Esophagus squamous epithelium (tissue), 5 donors: ENCODE data around the gene POLH. TPM values are rescaled to one million over a fixed set of nuclear protein-coding genes. Genes with fewer than 3 reads are reported as not detected.
A peak's percentile ranks its signal among the peaks of the same experiment; 100 is the strongest.
"Not testable (repeated sequence)": the region's sequence is repeated elsewhere in the genome, so short reads cannot be mapped to it uniquely, and the experiment has no call there.

Source experiments
- DNase-seq: peaks from one replicate; lab custom pipeline; 2025; lab: John Stamatoyannopoulos, UW
- H3K27ac ChIP-seq, 4 donors: fragments of 200-600 bp; sonication (generic); one replicate each; pipeline ENCODE4 v1.5.1; 2016 to 2019; ENCODE audit warnings: mild to moderate bottlenecking in 1 of 4
- H3K27me3 ChIP-seq, 4 donors: fragments of 200-600 bp; sonication (generic); 1 replicate in 3 of 4; 2 replicates in 1 of 4; pipeline versions ENCODE4 v1.5.1 to v1.6.0; 2017 to 2021; ENCODE audit warnings: antibody characterized with exemption in 1 of 4
- H3K36me3 ChIP-seq, 3 donors: fragments of 200-600 bp; sonication (generic); one replicate each; pipeline ENCODE4 v1.5.1; 2016 to 2019
- H3K4me1 ChIP-seq, 3 donors: fragments of 200-600 bp; sonication (generic); one replicate each; pipeline ENCODE4 v1.5.1; 2017 to 2019
- H3K4me3 ChIP-seq, 4 donors: fragments of 200-600 bp; sonication (generic); 1 replicate in 3 of 4; 2 replicates in 1 of 4; pipeline ENCODE4 v1.5.1; 2016 to 2019; ENCODE audit warnings: mild to moderate bottlenecking in 2 of 4, moderate library complexity in 1 of 4
- H3K9me3 ChIP-seq, 3 donors: fragments of 200-600 bp; sonication (generic); one replicate each; pipeline ENCODE4 v1.5.1; 2016 to 2019
- CTCF ChIP-seq, 6 experiments: fragments of 450-650 bp in 4 of 6; fragments of 200-600 bp in 2 of 6; sonication (generic) in 2 of 6; IDR thresholded peaks; one replicate each; pipeline ENCODE4 v1.5.1; 2016 to 2019; ENCODE audit warnings: antibody characterized with exemption in 6 of 6, mild to moderate bottlenecking in 4 of 6, moderate library complexity in 4 of 6
- POLR2A ChIP-seq, 4 donors: fragments of 450-650 bp; IDR thresholded peaks; one replicate each; pipeline ENCODE4 v1.6.1; 2017; ENCODE audit warnings: antibody characterized with exemption in 4 of 4, mild to moderate bottlenecking in 4 of 4, moderate library complexity in 3 of 4
- WGBS, 2 donors: methylation state at CpG; one replicate each; pipeline ENCODE4 v1.1.5; 2018; 5-methylcytosine and 5-hydroxymethylcytosine counted together
- intact Hi-C: fragments of 100-400 bp; cut with DNase I; formaldehyde crosslinking; loops from one replicate; pipeline ENCODE4 v1.15.0; 2022
- total RNA-seq, 4 donors: library from RNA; depleted of rRNA; stranded (reverse); fragments of >200 nt; gene quantifications; one replicate each; pipeline ENCODE4 v1.1.0, GENCODE V29; 2016
- donor health status: DM: yes; HTN: yes; CAD: no.

POLH gene
- total RNA-seq: 10 to 100 TPM in 3 of 4 donors, 1 to 10 TPM in 1; 5.3 to 14.8 (median 12.4) TPM

- Histone ChIP-seq H3K9me3 (no peaks in the 10 kb centered on the region), H3K4me1 (peaks cover 7 to 52% (median 16%) of the 10 kb centered on the region in 3 donors), H3K36me3 (peaks cover 0 to 25% (median 0%) of the 10 kb centered on the region in 3 donors), H3K27ac (peak within 1 kb of the TSS; percentile 84 to 93 (median 88)), H3K27me3 (no peaks in the 10 kb centered on the region), H3K4me3 (peak within 1 kb of the TSS; percentile 60 to 96 (median 84))
- TF ChIP-seq CTCF (IDR thresholded peaks at IDR 0.05) (peak in 3 of 6 experiments; percentile 8 to 41 (median 13)), POLR2A (IDR thresholded peaks at IDR 0.05) (peak in 3 of 4 donors; percentile 90 to 97 (median 94))
- intact Hi-C loops: no loop called here
- 0 to 1% methylated on average over 7 of the region's 76 CpGs for WGBS, 2 donors
- DNase-seq: peak; percentile 43
Observed at GRCh38 chr6:43575772-43576551, at the start of gene POLH, which contains the start of gene XPO5. Gene POLH (plus strand): TSS chr6:43576185. CDS start chr6:43582320, 6,135 bp downstream. Gene XPO5 (minus strand): TSS chr6:43576038. CDS start chr6:43575864, 174 bp downstream.

GRCh38 chr6:43532201-43532600 is 43.8 kb upstream of the POLH start:
- Histone ChIP-seq H3K4me3 (no peak overlapping the region), H3K27me3 (no peaks in the 10 kb centered on the region), H3K27ac (no peak overlapping the region), H3K36me3 (peaks cover 15 to 99% (median 29%) of the 10 kb centered on the region in 3 donors), H3K9me3 (no peaks in the 10 kb centered on the region), H3K4me1 (no peaks in the 10 kb centered on the region)
- no peak for DNase-seq
- intact Hi-C loops: no loop called here
- TF ChIP-seq CTCF (IDR thresholded peaks at IDR 0.05) (no peak), POLR2A (IDR thresholded peaks at IDR 0.05) (no peak)
- 78 to 100% methylated on average over 1 of the region's 1 CpG for WGBS, 2 donors

GRCh38 chr6:43538986-43539385 is 37.0 kb upstream of the POLH start:
- H3K27ac ChIP-seq, H3K27me3 ChIP-seq, DNase-seq, H3K9me3 ChIP-seq, H3K4me1 ChIP-seq, intact Hi-C loops, H3K4me3 ChIP-seq: not testable (repeated sequence)
- 100% methylated on average over 4 of the region's 17 CpGs; no CpG with 5 or more reads in 1 of the 2 donors for WGBS, 2 donors
- peaks cover 0 to 97% (median 3%) of the 10 kb centered on the region in 3 donors for H3K36me3 ChIP-seq

- H3K4me3 ChIP-seq, H3K27me3 ChIP-seq, intact Hi-C loops, H3K27ac ChIP-seq, H3K4me1 ChIP-seq, DNase-seq, H3K9me3 ChIP-seq: not testable (repeated sequence)
- 99 to 100% methylated on average over 4 to 20 of the region's 20 CpGs for WGBS, 2 donors
- H3K36me3 ChIP-seq: peaks cover under 1 to 98% (median 3%) of the 10 kb centered on the region in 3 donors
Observed at GRCh38 chr6:43539409-43539808, 36.6 kb upstream of the POLH start.

- Histone ChIP-seq H3K4me3 (no peak overlapping the region), H3K36me3 (peaks cover 3 to 98% (median 11%) of the 10 kb centered on the region in 3 donors), H3K9me3 (no peaks in the 10 kb centered on the region), H3K27ac (no peak overlapping the region), H3K4me1 (no peaks in the 10 kb centered on the region), H3K27me3 (no peaks in the 10 kb centered on the region)
- 92 to 99% methylated on average over 5 of the region's 5 CpGs for WGBS, 2 donors
- TF ChIP-seq POLR2A (IDR thresholded peaks at IDR 0.05): no peak
- no peak for TF ChIP-seq CTCF (IDR thresholded peaks at IDR 0.05)
- no peak for DNase-seq
- intact Hi-C loops: no loop called here
Observed at GRCh38 chr6:43540507-43540906, 35.5 kb upstream of the POLH start.

- Histone ChIP-seq H3K27ac (no peak overlapping the region), H3K36me3 (peaks cover 3 to 98% (median 11%) of the 10 kb centered on the region in 3 donors), H3K4me1 (no peaks in the 10 kb centered on the region), H3K4me3 (no peak overlapping the region), H3K9me3 (no peaks in the 10 kb centered on the region), H3K27me3 (no peaks in the 10 kb centered on the region)
- DNase-seq: no peak
- TF ChIP-seq CTCF (IDR thresholded peaks at IDR 0.05) (no peak), POLR2A (IDR thresholded peaks at IDR 0.05) (no peak)
- 89 to 92% methylated on average over 8 of the region's 8 CpGs for WGBS, 2 donors
- intact Hi-C loops: no loop called here
Observed at GRCh38 chr6:43541774-43542471, 34.1 kb upstream of the POLH start.
